DMS114 treated with DMSO at 0.1 percent for 48 hours (cell line): Measurements from ENCODE around the gene LMNTD1.

Experiments
- DNase-seq: peaks from one replicate; lab custom pipeline; 2025; ENCODE audit not compliant: unreplicated experiment; lab: John Stamatoyannopoulos, UW

The LMNTD1 gene

GRCh38 chr12:25556153-25556552 lies 3.1 kb upstream of the LMNTD1 start:
- no peak for DNase-seq

- no peak for DNase-seq
These were observed 402 bp downstream of the LMNTD1 start for GRCh38 chr12:25552681-25553080.

DNA sequence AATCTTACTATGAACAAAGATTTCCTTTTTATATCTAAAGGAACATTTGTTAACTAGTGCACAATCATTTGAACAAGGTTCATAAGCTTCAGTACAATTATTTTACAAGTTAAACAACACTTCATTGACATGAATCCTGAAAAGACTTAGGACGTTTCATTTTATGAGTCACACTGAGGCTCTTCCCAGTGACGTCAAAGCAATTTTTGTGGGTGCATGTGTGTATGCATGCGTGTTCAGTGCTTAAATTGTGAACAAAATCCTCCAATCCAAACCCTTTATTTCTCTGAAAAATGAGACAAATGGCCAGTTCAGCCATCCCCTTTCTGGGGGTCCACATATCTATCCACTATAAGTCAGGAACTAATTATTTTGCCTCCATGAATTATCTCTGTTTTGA lies 2.9 kb downstream of the LMNTD1 start:
- no peak for DNase-seq

DNA sequence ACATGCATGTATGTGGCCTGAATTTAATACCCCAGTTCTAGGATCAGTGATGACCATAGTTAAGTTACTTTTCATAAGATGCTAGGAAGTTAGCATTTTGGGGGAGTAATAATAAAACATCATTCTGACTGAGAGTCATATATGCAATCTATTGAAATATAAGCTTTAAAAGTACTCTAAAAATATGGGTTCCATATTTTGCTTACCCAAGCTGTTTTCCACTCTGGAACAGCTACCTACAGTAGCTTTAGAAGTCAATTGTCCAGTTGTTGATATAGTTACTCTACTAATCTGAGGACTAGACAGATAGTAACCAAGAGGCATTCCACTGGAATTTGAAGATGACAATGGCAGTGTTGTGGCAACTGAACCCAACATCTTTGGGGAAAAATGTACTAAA lies 4.0 kb downstream of the LMNTD1 start:
- no peak for DNase-seq

GRCh38 chr12:25546318-25546717 lies 6.8 kb downstream of the LMNTD1 start:
- DNase-seq: no peak

DNA sequence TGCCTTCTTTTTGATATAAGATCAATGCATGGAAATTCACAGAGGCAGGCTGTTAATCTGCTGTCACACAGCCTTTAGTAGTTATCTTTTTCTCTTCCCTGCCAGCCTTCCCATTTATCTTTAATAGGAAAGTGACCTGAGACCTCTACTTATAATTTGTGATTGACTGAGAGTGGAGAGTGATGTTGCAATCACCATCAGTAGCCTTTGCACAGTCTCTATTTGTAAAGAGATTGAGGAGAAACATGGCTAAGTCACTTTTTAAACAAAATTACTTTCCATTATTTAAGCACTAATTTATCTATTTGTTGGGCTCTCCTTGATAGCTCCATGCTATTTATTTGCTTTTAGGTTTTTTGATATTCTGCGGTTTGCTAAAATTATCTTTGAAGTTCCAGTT lies 19.9 kb downstream of the LMNTD1 start:
- DNase-seq: no peak

- no peak for DNase-seq
These were observed 21.5 kb downstream of the LMNTD1 start for GRCh38 chr12:25531502-25532052.

DNA sequence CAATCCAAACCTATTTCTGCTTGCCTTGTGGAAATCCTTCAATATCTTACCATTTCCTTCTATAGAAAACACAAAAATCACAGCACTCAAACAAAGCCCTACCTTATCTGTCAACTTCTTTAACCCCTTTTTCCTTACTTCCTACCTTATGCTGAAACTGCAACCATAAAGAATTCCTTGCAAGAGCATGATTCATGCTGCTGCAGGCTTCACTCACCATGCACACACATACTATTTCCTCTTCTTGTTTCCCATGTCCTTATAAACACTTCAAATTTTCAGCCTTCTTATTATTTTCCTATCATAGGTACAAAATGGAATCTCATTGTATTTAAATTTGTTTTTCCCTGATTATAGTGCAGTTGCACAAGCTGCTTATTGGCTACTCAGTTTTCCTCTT lies 23.3 kb downstream of the LMNTD1 start:
- no peak for DNase-seq

DNA sequence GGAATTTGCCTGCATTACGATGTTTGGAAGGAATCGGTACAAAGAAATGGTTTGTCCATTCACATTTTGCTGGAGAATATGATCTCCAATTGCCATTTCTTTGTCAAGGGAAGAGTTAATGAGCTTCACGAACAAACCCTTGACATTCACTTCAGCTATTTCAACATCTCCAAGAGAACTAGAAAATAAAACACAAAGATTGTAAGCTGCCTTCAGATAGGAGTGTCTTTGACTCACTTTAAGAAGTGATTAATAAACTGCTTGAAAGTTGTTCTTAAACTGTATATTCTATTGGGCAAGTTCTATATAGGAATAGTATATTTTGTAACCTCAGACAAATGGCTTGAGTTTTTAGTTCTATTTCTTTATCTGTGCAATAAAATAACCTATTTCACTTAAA lies 26.3 kb downstream of the LMNTD1 start:
- DNase-seq: no peak

- DNase-seq: no peak
These were observed 28.7 kb downstream of the LMNTD1 start for GRCh38 chr12:25524366-25524765.

- no peak for DNase-seq
These were observed 31.3 kb downstream of the LMNTD1 start for GRCh38 chr12:25521625-25522256.

DNA sequence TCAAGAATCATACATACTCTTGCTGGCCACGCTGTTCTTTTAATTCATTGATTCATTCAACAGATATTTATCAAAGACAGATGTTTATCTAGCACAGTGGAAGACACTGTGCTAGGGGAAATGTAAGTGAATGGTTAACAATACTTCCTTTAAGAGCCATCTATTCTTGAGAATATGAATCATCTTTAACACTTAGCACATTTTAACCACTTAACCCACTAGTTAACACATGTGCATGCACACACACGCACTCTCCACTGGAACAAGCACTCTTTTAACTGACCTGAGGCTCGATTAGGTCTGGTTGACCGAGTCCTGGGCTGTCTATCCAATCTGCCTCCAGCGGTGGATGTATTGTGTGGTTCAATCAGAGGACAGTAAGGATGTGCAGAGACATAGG lies 34.6 kb downstream of the LMNTD1 start:
- no peak for DNase-seq

DNA sequence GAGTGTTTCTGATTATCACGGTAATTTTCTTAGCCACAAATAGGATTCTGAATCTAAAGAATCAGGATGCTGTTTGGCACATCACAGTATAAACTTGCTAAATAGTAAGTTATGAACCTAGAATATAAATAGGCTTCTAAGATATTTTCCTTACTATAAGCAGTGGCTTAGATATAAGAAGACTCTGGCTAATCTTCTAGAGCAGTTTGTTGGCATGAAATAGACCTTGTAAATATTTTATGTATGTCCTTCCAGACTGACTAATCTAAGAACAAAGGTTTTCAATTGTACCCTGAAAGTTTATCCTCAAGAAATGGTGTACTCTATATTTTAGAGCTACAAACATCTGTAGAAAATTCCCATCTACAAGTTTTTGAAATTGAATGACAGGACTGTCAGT lies 48.3 kb downstream of the LMNTD1 start:
- DNase-seq: no peak

GRCh38 chr12:25503666-25504065 lies 49.4 kb downstream of the LMNTD1 start:
- no peak for DNase-seq

DNA sequence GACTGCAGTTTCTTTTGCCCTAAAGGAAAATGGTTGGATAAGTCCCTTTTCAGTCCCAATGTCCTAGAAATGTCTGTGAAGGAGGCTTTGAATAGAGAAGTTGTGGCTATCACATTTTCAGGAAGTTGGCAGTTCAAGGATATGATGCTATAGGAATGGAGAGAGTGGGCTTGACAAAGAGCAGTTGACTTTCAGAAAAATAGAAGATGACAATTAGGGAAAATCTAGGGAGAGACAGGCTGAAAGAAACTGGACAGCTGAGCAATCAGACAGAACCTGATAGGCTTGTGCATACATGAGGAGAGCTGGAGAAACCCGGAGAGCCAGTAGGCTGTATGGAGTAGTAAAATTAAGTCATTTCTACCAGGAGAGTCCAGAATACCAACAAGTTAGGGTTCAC lies 50.5 kb downstream of the LMNTD1 start:
- no peak for DNase-seq

- DNase-seq: no peak
These were observed 51.0 kb downstream of the LMNTD1 start for GRCh38 chr12:25502118-25502517.

GRCh38 chr12:25501549-25501948 lies 51.5 kb downstream of the LMNTD1 start:
- DNase-seq: no peak

DNA sequence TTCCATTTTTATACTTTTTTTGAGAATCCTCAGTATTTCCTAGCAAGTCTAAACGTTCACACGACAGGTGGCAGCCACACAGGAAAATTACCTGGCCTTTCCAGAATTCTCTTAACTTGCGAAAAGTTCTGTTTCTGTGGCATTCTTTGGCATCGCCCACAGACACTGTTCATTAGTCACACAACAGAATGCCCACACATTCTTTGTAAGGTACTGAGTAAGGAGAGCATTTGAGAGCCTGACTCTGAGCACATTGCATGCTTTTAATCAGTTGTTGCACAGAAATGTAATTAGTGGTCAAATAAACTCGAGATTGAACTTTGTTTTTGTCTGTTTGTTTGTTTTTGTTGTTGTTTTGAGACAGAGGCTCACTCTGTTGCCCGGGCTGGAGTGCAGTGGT lies 52.4 kb downstream of the LMNTD1 start:
- no peak for DNase-seq

DNA sequence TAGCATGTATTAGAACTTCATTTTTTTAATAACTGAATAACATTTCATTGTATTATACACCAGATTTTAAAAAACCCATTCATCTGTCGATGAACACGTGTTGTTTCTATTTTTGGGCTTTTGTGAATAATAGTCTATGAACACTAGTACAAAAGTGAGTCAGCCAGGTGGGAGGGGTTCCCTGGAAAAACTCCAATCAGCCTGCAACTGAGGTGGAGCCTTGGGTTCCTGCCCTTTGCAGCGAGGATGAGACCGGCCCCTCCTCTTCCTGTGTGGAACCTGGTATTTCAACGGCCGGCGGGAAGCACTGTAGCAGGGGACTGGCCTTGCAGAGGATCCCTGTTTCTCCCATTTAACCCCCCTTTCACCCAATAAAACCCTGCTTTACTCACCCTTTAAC lies 56.1 kb downstream of the LMNTD1 start:
- no peak for DNase-seq

DNA sequence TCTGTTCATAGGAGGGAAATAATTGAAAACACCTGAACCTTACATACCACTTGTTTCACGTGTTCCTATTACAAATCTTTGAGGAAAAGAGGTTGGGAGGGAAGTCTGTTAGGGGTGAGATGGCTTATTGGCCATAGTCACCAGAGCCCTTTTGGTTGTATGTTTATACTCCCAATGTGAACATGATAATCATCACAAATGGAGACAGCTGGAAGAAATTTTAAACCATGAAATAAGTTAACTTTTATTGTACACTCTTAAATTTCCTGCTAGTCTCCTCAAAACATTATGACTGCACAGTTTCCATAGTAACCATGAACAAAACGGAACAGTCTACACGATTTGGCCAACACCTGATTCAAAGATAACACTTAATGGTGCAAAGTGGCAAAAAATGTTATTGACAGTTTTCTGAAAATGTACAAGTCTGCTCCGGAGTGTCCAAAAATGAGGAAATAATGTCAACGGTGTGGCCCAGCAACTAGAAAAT lies 56.9 kb downstream of the LMNTD1 start:
- DNase-seq: no peak

GRCh38 chr12:25495331-25496097 lies 57.6 kb downstream of the LMNTD1 start:
- no peak for DNase-seq

DNA sequence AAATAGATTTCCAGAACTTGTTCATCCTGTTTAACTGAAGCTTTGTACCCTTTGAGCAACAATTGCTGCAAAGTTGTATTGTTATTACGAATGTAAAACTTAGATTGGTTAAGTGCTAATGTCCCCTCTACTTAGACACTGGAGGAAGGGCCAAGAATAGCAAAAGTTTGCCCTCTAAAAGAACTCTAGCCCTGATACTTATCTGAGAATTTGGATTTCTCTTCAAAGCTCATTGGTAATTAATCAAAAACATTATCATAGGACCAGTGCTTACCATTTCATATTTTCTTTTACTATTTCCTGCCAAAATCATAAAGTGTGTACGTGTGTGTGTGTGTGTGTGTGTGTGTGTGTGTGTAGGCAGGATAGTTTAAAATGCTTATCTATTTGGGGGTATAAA lies 58.2 kb downstream of the LMNTD1 start:
- DNase-seq: no peak
